HEK293 (cell line): ENCODE data around the gene RER1.

Experiments used
- CTCF ChIA-PET: fragments of 350-600 bp; formaldehyde crosslinking; extraction: SDS; loops from one replicate; lab custom pipeline; 2021; ENCODE audit warnings: antibody characterized with exemption; lab: Yijun Ruan, JAX
- POLR2A ChIA-PET: fragments of 300-600 bp; formaldehyde crosslinking; extraction: SDS; loops from one replicate; lab custom pipeline; 2020; ENCODE audit warnings: antibody characterized with exemption, inconsistent platforms; lab: Yijun Ruan, JAX
- H3K27ac ChIP-seq: fragments of 200-500 bp; sonication (Bioruptor generic); 2 replicates; pipeline ENCODE4 v1.5.1; 2014; ENCODE audit warnings: low read depth, low read length, control low read depth, inconsistent platforms; ENCODE audit errors: extremely low read depth
- H3K36me3 ChIP-seq, 2 experiments: fragments of 200-500 bp in 1 of 2; sonication (Bioruptor generic) in 1 of 2; 1 replicate in 1 of 2; 2 replicates in 1 of 2; pipeline ENCODE4 v1.5.1; 2014 to 2017; ENCODE audit warnings: inconsistent platforms in 2 of 2, low read length in 2 of 2; ENCODE audit not compliant: control insufficient read depth in 2 of 2, insufficient read depth in 1 of 2
- H3K4me1 ChIP-seq: fragments of 200-500 bp; sonication (Bioruptor generic); 2 replicates; pipeline ENCODE4 v1.5.1; 2014; ENCODE audit warnings: mild to moderate bottlenecking, low read length, inconsistent platforms; ENCODE audit not compliant: control insufficient read depth, insufficient read depth
- H3K4me3 ChIP-seq: 2 replicates; pipeline ENCODE4 v1.5.1; 2011; ENCODE audit warnings: low read depth, mild to moderate bottlenecking, control low read depth, low read length, moderate library complexity
- H3K9me3 ChIP-seq: fragments of 200-500 bp; sonication (Bioruptor generic); 2 replicates; pipeline ENCODE4 v1.5.1; 2014; ENCODE audit warnings: low read depth, low read length, inconsistent platforms; ENCODE audit not compliant: control insufficient read depth, insufficient read depth
- CTCF ChIP-seq: fragments of 450-650 bp; formaldehyde crosslinking; IDR thresholded peaks from 2 replicates; pipeline ENCODE4 v1.5.1; 2016; ENCODE audit warnings: missing biosample characterization, missing genetic modification characterization
- IKZF3 ChIP-seq: fragments of 450-650 bp; IDR thresholded peaks from 2 replicates; pipeline ENCODE4 v1.5.0; 2018; ENCODE audit warnings: missing biosample characterization, mild to moderate bottlenecking, missing genetic modification characterization, moderate library complexity
- INSM2 ChIP-seq: fragments of 450-650 bp; formaldehyde crosslinking; IDR thresholded peaks from 2 replicates; pipeline ENCODE4 v1.5.1; 2016; ENCODE audit warnings: missing biosample characterization, missing genetic modification characterization
- KLF8 ChIP-seq: fragments of 450-650 bp; formaldehyde crosslinking; IDR thresholded peaks from 2 replicates; pipeline ENCODE4 v1.5.1; 2016; ENCODE audit warnings: missing biosample characterization, missing genetic modification characterization
- PRDM4 ChIP-seq: fragments of 450-650 bp; formaldehyde crosslinking; IDR thresholded peaks from 2 replicates; pipeline ENCODE4 v1.5.1; 2017; ENCODE audit warnings: missing biosample characterization, missing genetic modification characterization
- REST ChIP-seq: fragments of 450-650 bp; formaldehyde crosslinking; IDR thresholded peaks from 2 replicates; pipeline ENCODE4 v1.5.1; 2016; ENCODE audit warnings: missing biosample characterization, missing genetic modification characterization
- TSHZ1 ChIP-seq: fragments of 450-650 bp; formaldehyde crosslinking; IDR thresholded peaks from 2 replicates; pipeline ENCODE4 v1.5.1; 2016; ENCODE audit warnings: missing biosample characterization, missing genetic modification characterization, borderline replicate concordance
- ZBTB49 ChIP-seq: fragments of 450-650 bp; formaldehyde crosslinking; IDR thresholded peaks from 2 replicates; pipeline ENCODE4 v1.5.1; 2016; ENCODE audit warnings: missing biosample characterization, missing genetic modification characterization, low read depth
- ZEB2 ChIP-seq: fragments of 450-650 bp; formaldehyde crosslinking; IDR thresholded peaks from 2 replicates; pipeline ENCODE4 v1.5.1; 2016; ENCODE audit warnings: missing biosample characterization, missing genetic modification characterization
- ZFP69B ChIP-seq: fragments of 450-650 bp; formaldehyde crosslinking; IDR thresholded peaks from 2 replicates; pipeline ENCODE4 v1.5.1; 2016; ENCODE audit warnings: missing biosample characterization, missing genetic modification characterization
- ZIC2 ChIP-seq: fragments of 450-650 bp; formaldehyde crosslinking; IDR thresholded peaks from 2 replicates; pipeline ENCODE4 v1.5.1; 2016; ENCODE audit warnings: missing biosample characterization, missing genetic modification characterization
- ZNF2 ChIP-seq: fragments of 450-650 bp; formaldehyde crosslinking; IDR thresholded peaks from 2 replicates; pipeline ENCODE4 v1.5.1; 2016; ENCODE audit warnings: missing biosample characterization, missing genetic modification characterization
- ZNF335 ChIP-seq: fragments of 450-650 bp; formaldehyde crosslinking; conservative IDR thresholded peaks from 2 replicates; pipeline ENCODE4 v1.5.1; 2016; ENCODE audit warnings: missing biosample characterization, missing genetic modification characterization
- ZNF394 ChIP-seq: fragments of 450-650 bp; formaldehyde crosslinking; IDR thresholded peaks from 2 replicates; pipeline ENCODE4 v1.5.1; 2016; ENCODE audit warnings: missing biosample characterization, missing genetic modification characterization, mild to moderate bottlenecking, moderate library complexity, borderline replicate concordance
- ZNF513 ChIP-seq: fragments of 450-650 bp; IDR thresholded peaks from 2 replicates; pipeline ENCODE4 v1.5.1; 2018; ENCODE audit warnings: missing biosample characterization, missing genetic modification characterization
- ZNF785 ChIP-seq: fragments of 450-650 bp; formaldehyde crosslinking; IDR thresholded peaks from 2 replicates; pipeline ENCODE4 v1.5.1; 2016; ENCODE audit warnings: missing biosample characterization, missing genetic modification characterization
- ZSCAN30 ChIP-seq: fragments of 450-650 bp; IDR thresholded peaks from 2 replicates; pipeline ENCODE4 v1.5.1; 2018; ENCODE audit warnings: missing biosample characterization, mild to moderate bottlenecking, missing genetic modification characterization, moderate library complexity

The RER1 gene

GRCh38 chr1:2381741-2382620, 9.7 kb upstream of the RER1 start:
- Histone ChIP-seq H3K9me3 (no peaks in the 10 kb centered on the region), H3K36me3 (peaks cover 0 to 19% of the 10 kb centered on the region in 2 experiments; a peak in 1 of 3 replicates), H3K4me1 (no peaks in the 10 kb centered on the region), H3K4me3 (no peak overlapping the region), H3K27ac (no peak overlapping the region)
- CTCF ChIA-PET: interaction anchor here (0.6 to 6.0 kb wide), 30 partner anchors 9 to 480 kb away, joined by 3 to 105 read pairs (median 4); partner anchors contain the start of genes FAAP20, MORN1 and RER1
- POLR2A ChIA-PET: interaction anchor here (0.6 to 1.9 kb wide), 9 partner anchors 10 to 826 kb away, joined by 3 to 24 read pairs (median 4); partner anchors contain the start of genes FAAP20, MORN1 and RER1
- no peak for TF ChIP-seq ZNF513
- TF ChIP-seq ZNF394 (tag by site-specific recombination): no peak
- peak; percentile 48 for TF ChIP-seq ZIC2 (tag by site-specific recombination)
- no peak for TF ChIP-seq PRDM4 (tag by site-specific recombination)
- TF ChIP-seq CTCF (tag by site-specific recombination): peak; percentile 96
- TF ChIP-seq KLF8 (tag by site-specific recombination): peak; percentile 33; the same call in 1 of the 2 replicates
- no peak for TF ChIP-seq TSHZ1 (tag by site-specific recombination)
- no peak for TF ChIP-seq ZBTB49 (tag by site-specific recombination)
- no peak for TF ChIP-seq ZFP69B
- 0 out of 2 replicates have a peak, but pooled peaks have one; percentile 18 for TF ChIP-seq ZNF335 (tag by site-specific recombination)
- peak; percentile 52; the same call in 1 of the 2 replicates for TF ChIP-seq ZEB2 (tag by site-specific recombination)
- TF ChIP-seq ZNF2: peak; percentile 90
- TF ChIP-seq ZNF785 (tag by site-specific recombination): no peak
- TF ChIP-seq INSM2 (tag by site-specific recombination): no peak
- TF ChIP-seq REST (tag by site-specific recombination): peak; percentile 75
- peak; percentile 60; the same call in 1 of the 2 replicates for TF ChIP-seq IKZF3
- TF ChIP-seq ZSCAN30 (tag by site-specific recombination): 0 out of 2 replicates have a peak, but pooled peaks have one; percentile 28
